GM23338 (cell line): ENCODE results near the gene RPGRIP1L. TPM values are rescaled to one million over a fixed set of nuclear protein-coding genes. Genes with fewer than 3 reads are reported as not detected.

ENCODE experiments used
- ATAC-seq: fragments of 200-7000 bp; cut with Tn5 transposase; 3 replicates; pipeline ENCODE4 v1.9.1; 2020
- DNase-seq: peaks from one replicate; pipeline ENCODE4 v3.0.0-alpha.2; 2015; ENCODE audit warnings: low spot score
- H2AFZ ChIP-seq: fragments of 200-600 bp; sonication (generic); 2 replicates; pipeline ENCODE4 v1.8.0; 2016; ENCODE audit warnings: antibody characterized with exemption, mild to moderate bottlenecking, moderate library complexity
- H3F3A ChIP-seq: fragments of 200-600 bp; sonication (generic); replicated peaks from 2 replicates; pipeline ENCODE4 v1.8.0; 2017; ENCODE audit warnings: antibody characterized with exemption, mixed run types, low read depth
- H3K27ac ChIP-seq: fragments of 200-600 bp; sonication (generic); 2 replicates; pipeline ENCODE4 v1.6.1; 2016; ENCODE audit warnings: low read depth
- H3K27me3 ChIP-seq: fragments of 200-600 bp; sonication (generic); 2 replicates; pipeline ENCODE4 v1.8.0; 2016; ENCODE audit warnings: mild to moderate bottlenecking, mixed run types, moderate library complexity; ENCODE audit not compliant: insufficient read depth
- H3K36me3 ChIP-seq: fragments of 200-600 bp; sonication (generic); 2 replicates; pipeline ENCODE4 v1.8.0; 2016; ENCODE audit warnings: mild to moderate bottlenecking; ENCODE audit not compliant: insufficient read depth
- H3K4me1 ChIP-seq: fragments of 200-600 bp; sonication (generic); 2 replicates; pipeline ENCODE4 v1.8.0; 2016; ENCODE audit warnings: mild to moderate bottlenecking, moderate library complexity; ENCODE audit not compliant: insufficient read depth
- H3K4me2 ChIP-seq: fragments of 200-600 bp; sonication (generic); 2 replicates; pipeline ENCODE4 v1.7.1; 2017; ENCODE audit warnings: mixed run types
- H3K4me3 ChIP-seq: fragments of 200-600 bp; sonication (generic); 2 replicates; pipeline ENCODE4 v1.6.1; 2016; ENCODE audit warnings: mixed run types
- H3K79me2 ChIP-seq: fragments of 200-600 bp; sonication (generic); replicated peaks from 2 replicates; pipeline ENCODE4 v1.8.0; 2017; ENCODE audit warnings: mild to moderate bottlenecking; ENCODE audit not compliant: insufficient read depth
- H3K9me2 ChIP-seq: fragments of 200-600 bp; sonication (generic); 2 replicates; pipeline ENCODE4 v1.8.0; 2017; ENCODE audit not compliant: insufficient read depth
- H4K20me1 ChIP-seq: fragments of 200-600 bp; sonication (generic); replicated peaks from 2 replicates; pipeline ENCODE4 v1.8.0; 2017; ENCODE audit warnings: mild to moderate bottlenecking; ENCODE audit not compliant: insufficient read depth
- H3K27ac Mint-ChIP-seq: 2 replicates; pipeline ENCODE4 v1.8.0; 2020; ENCODE audit warnings: inconsistent platforms, mild to moderate bottlenecking, moderate library complexity, mixed read lengths
- H3K27me3 Mint-ChIP-seq: 3 replicates; pipeline ENCODE4 v1.8.0; 2022; ENCODE audit warnings: low read depth, mild to moderate bottlenecking, moderate library complexity, mixed read lengths, inconsistent platforms; ENCODE audit not compliant: insufficient read depth, poor library complexity
- H3K36me3 Mint-ChIP-seq: 3 replicates; pipeline ENCODE4 v1.8.0; 2021; ENCODE audit warnings: low read depth, mild to moderate bottlenecking, inconsistent platforms, moderate library complexity, mixed read lengths
- H3K4me1 Mint-ChIP-seq: 3 replicates; pipeline ENCODE4 v1.8.0; 2020; ENCODE audit warnings: mild to moderate bottlenecking, inconsistent platforms, mixed read lengths
- H3K4me3 Mint-ChIP-seq: 3 replicates; pipeline ENCODE4 v1.8.0; 2021; ENCODE audit warnings: moderate library complexity, mild to moderate bottlenecking, inconsistent platforms, mixed read lengths
- H3K9me3 Mint-ChIP-seq: 3 replicates; pipeline ENCODE4 v1.8.0; 2020; ENCODE audit warnings: moderate library complexity, mild to moderate bottlenecking, inconsistent platforms, mixed read lengths
- CTCF ChIP-seq, 2 experiments: fragments of 200-600 bp in 1 of 2; sonication (generic) in 1 of 2; conservative IDR thresholded peaks; 2 replicates each; pipeline versions ENCODE4 v1.5.1 to v1.6.1; 2016 to 2017; ENCODE audit warnings: antibody characterized with exemption in 2 of 2, low read depth in 2 of 2, mild to moderate bottlenecking in 2 of 2, moderate library complexity in 1 of 2
- ETS1 ChIP-seq: IDR thresholded peaks from 2 replicates; pipeline ENCODE4 v1.6.1; 2016; ENCODE audit warnings: antibody characterized with exemption
- STAT1 ChIP-seq: IDR thresholded peaks from one replicate; pipeline ENCODE4 v1.6.1; 2016; ENCODE audit warnings: antibody characterized with exemption; ENCODE audit not compliant: unreplicated experiment
- polyA plus RNA-seq: library from polyadenylated mRNA; unstranded; fragments of >200 nt; fragmentation: Nextera tagmentation; extraction: Ambion mirVana; gene quantifications from 2 replicates; pipeline ENCODE4 v1.2.1, GENCODE V29; 2016
- total RNA-seq: library from RNA; depleted of rRNA; stranded (reverse); fragments of >200 nt; shearing (Covaris generic); gene quantifications from 2 replicates; pipeline ENCODE4 v1.2.3, GENCODE V29; 2014

Gene RPGRIP1L
- total and polyA plus RNA-seq, 2 experiments from 2014 or later = 11.4 to 21.3 TPM

GRCh38 chr16:53666786-53667415 lies 36.8 kb downstream of the RPGRIP1L start:
- no peak for DNase-seq
- Histone ChIP-seq H4K20me1 (no peaks in the 10 kb centered on the region), H3K4me2 (no peak overlapping the region), H3K4me3 (no peak overlapping the region), H3K27me3 (no peaks in the 10 kb centered on the region), H3K9me2 (no peaks in the 10 kb centered on the region), H3K4me1 (peaks cover 6% of the 10 kb centered on the region; the same call in 1 of the 2 replicates), H3K36me3 (no peaks in the 10 kb centered on the region), H3K79me2 (no peaks in the 10 kb centered on the region), H2AFZ (no peak overlapping the region), H3K27ac (no peak overlapping the region), H3F3A (no peaks in the 10 kb centered on the region)
- Mint-ChIP-seq H3K36me3 (no peaks in the 10 kb centered on the region), H3K9me3 (no peaks in the 10 kb centered on the region), H3K27me3 (no peaks in the 10 kb centered on the region), H3K27ac (no peak overlapping the region), H3K4me3 (no peak overlapping the region), H3K4me1 (peaks cover 4% of the 10 kb centered on the region)
- no peak for ATAC-seq
- TF ChIP-seq CTCF (conservative IDR thresholded peaks at IDR 0.05; ENCODE audit: low read depth in 2 of 2) (no peak), STAT1 (no peak)

- Histone ChIP-seq H3K4me2 (no peak overlapping the region), H3K79me2 (no peaks in the 10 kb centered on the region), H3K27me3 (no peaks in the 10 kb centered on the region), H2AFZ (no peak overlapping the region), H4K20me1 (no peaks in the 10 kb centered on the region), H3K4me1 (peaks cover 8% of the 10 kb centered on the region; the same call in 1 of the 2 replicates), H3K36me3 (no peaks in the 10 kb centered on the region), H3F3A (no peaks in the 10 kb centered on the region), H3K4me3 (no peak overlapping the region), H3K9me2 (no peaks in the 10 kb centered on the region), H3K27ac (no peak overlapping the region)
- no peak overlapping the region for H3K4me3 Mint-ChIP-seq
- H3K36me3 Mint-ChIP-seq = no peaks in the 10 kb centered on the region
- TF ChIP-seq CTCF (conservative IDR thresholded peaks at IDR 0.05; ENCODE audit: low read depth in 2 of 2) = no peak
- no peak for TF ChIP-seq ETS1
- peaks cover 6% of the 10 kb centered on the region for H3K4me1 Mint-ChIP-seq
- H3K27ac Mint-ChIP-seq = no peak overlapping the region
- DNase-seq = no peak
- H3K9me3 Mint-ChIP-seq = no peaks in the 10 kb centered on the region
- H3K27me3 Mint-ChIP-seq = no peaks in the 10 kb centered on the region
- no peak for ATAC-seq
These were observed 38.8 kb downstream of the RPGRIP1L start for GRCh38 chr16:53664724-53665345.
